NOMO-1 treated with dmso at 0.1 percent for 144 hours (cell line): Measurements from ENCODE around the gene SPG21.
"Not testable (repeated sequence)": the region's sequence is repeated elsewhere in the genome, so short reads cannot be mapped to it uniquely, and the experiment has no call there.

Source experiments
- DNase-seq: peaks from one replicate; lab custom pipeline; 2025; ENCODE audit not compliant: unreplicated experiment; lab: John Stamatoyannopoulos, UW

The SPG21 gene

GRCh38 chr15:64989416-64990167 is at the start of gene SPG21:
SPG21 (minus strand) TSS chr15:64989914; CDS start chr15:64983569, 6,345 bp downstream.
- DNase-seq: peak; percentile 96

GRCh38 chr15:65038836-65039235 is 49.1 kb upstream of the SPG21 start:
- DNase-seq: no peak

GRCh38 chr15:65038428-65038827 is 48.7 kb upstream of the SPG21 start:
- no peak for DNase-seq

DNA sequence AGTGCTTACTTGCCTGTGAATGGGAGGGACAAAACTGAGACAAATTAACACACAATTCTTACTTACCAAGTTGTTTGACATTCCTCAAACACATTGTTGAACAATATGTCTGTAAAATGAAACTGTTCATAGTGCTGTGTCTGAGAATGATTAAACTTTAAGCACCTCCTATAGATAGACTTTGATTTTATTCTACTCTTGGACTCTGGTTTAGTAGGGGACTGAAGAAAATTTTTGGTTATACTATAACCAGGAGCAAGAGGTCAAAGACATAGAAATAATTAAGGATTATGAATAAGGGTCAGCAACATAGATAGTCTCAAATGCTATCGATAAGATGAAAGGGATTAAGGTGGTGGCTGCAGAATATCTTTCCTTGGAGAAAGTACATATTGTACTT is 47.6 kb upstream of the SPG21 start:
- no peak for DNase-seq

- DNase-seq: no peak
Measured at GRCh38 chr15:65034719-65035118, 45.0 kb upstream of the SPG21 start.

- DNase-seq: peak; percentile 31
Measured at GRCh38 chr15:65033659-65034269, 44.0 kb upstream of the SPG21 start.

- DNase-seq: peak; percentile 41
Measured at GRCh38 chr15:65032801-65033537, 43.3 kb upstream of the SPG21 start.

- no peak for DNase-seq
Measured at GRCh38 chr15:65029736-65030208, 40.1 kb upstream of the SPG21 start.

DNA sequence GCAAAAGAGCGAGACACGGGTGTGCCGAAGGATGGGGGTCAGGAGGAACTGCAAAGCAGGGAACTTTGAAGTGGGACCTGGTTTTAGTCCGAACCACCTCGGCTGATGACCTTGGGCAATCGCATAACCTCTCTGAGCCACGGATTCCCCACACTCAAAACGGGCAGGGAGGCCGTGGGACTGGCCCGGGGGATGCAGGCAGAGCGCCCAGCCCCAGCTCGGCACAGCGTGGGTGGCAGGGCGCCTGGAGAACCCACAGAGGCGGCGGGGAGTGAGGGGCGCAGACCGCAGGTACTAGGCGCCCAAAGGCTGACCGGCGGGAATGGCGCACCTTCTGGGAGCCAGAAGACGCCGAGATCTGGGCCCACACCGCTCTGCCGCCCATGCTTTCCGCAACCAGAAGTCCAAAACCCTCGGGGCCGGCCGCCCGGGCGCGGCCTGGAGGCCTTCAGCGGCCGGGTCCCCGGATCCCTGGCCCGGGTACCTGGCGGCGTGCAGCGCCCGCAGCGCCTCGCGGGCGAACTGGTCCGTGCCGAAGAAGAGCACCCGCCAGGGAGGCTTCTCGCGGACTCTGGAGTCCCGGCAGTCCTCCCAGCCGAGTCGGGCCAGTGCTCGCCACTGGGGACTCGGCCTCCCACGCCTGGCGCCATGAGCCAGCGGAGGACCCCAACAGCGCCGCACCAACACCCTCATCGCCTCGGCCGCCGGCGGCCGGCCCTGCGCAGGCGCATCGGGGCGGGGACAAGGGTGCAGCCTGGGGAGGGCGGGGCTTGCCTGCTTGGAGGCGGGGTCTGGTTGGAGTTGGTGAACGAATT is 39.4 kb upstream of the SPG21 start, which contains the start of gene MTFMT:
MTFMT (minus strand) TSS at position 719 of the 815 bp plus-strand sequence; CDS start at position 693, 26 bp downstream.
- peak; percentile 45 for DNase-seq

GRCh38 chr15:65028338-65028737 is 38.6 kb upstream of the SPG21 start:
- no peak for DNase-seq

GRCh38 chr15:65027593-65027992 is 37.9 kb upstream of the SPG21 start:
- DNase-seq: no peak

GRCh38 chr15:65026756-65027155 is 37.0 kb upstream of the SPG21 start:
- DNase-seq: no peak

DNA sequence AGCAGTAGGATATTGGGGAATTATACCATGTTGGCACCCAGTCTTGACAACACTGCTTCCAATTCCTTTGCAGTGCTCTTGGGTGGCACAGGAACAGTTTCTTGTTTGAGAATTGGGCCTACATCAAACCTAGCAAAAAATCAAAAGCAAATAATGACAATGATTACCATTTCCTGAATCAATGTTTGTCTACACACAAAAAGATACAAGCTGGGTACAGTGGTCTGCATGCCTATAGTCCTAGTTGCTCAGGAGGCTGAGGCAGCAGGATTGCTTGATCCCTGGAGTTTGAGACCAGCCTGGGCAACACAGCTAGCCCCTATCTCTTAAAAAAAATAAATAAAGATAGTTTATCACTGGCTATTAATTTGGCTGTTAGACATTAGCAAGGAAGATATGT is 31.8 kb upstream of the SPG21 start:
- no peak for DNase-seq

DNA sequence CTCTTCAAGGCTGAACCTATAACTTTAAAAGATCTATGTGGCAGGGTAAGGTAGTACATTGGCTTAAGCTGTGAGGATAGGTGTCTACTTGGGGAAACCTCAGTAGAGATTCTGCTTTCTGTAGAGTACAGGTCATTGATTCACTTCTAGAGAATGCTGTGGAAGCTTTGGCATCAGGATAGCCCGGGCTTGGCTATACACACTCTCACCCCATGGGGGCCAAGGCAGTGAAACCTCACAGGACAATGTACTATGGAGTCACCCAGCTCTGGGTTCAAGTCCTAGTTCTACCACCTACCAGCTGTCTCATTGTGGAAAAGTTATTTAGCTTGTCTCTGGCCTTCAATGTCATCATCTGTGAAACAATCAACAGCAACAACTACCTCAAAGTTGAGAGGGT is 30.7 kb upstream of the SPG21 start:
- DNase-seq: no peak

- DNase-seq: not testable (repeated sequence)
Measured at GRCh38 chr15:65011198-65011597, 21.5 kb upstream of the SPG21 start.

- peak; percentile 71 for DNase-seq
Measured at GRCh38 chr15:65008983-65009382, 19.3 kb upstream of the SPG21 start.

GRCh38 chr15:65006876-65007275 is 17.2 kb upstream of the SPG21 start:
- no peak for DNase-seq

- DNase-seq: no peak
Measured at GRCh38 chr15:65004993-65005392, 15.3 kb upstream of the SPG21 start.

DNA sequence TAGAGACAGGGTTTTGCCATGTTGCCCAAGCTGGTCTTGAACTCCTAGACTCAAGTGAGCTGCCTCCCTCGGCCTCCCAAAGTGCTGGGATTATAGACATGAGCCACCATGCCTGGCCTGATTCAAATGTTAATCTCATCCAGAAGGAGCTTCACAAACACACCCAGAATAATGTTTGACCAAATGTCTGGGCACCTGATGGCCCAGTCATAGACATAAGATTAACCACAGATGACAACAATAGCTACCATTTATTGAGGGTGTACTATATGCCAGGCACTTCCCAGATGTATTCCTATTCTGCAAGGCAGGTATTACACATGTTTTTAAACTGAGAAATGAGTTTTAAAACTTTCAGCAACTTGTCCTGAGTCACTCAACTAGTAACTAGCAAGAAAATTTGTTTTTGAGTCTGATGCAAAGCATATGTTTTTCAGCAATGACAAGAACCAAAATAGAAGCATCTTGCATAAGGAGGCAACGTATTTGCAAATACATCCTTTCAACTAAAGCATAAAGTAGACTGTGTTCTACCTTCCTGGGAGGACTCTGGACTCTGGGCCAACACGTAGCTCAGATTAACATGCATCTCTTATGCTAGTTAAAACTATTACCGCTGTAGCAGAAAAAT is 8.1 kb upstream of the SPG21 start:
- no peak for DNase-seq

- DNase-seq: no peak
Measured at GRCh38 chr15:64997066-64997465, 7.4 kb upstream of the SPG21 start.
